RWPE2 (cell line): Measurements from ENCODE around the gene ABCF1.
A peak's percentile ranks its signal among the peaks of the same experiment; 100 is the strongest.

Experiments used
- ATAC-seq: fragments of 200-7000 bp; cut with Tn5 transposase; 3 replicates; pipeline ENCODE4 v1.9.1; 2021; ENCODE audit warnings: low read depth
- DNase-seq: peaks from one replicate; pipeline ENCODE4 v3.0.0-alpha.2; 2020; ENCODE audit warnings: low spot score
- H3K27ac ChIP-seq: fragments of 450-650 bp; 2 replicates; pipeline ENCODE4 v1.5.1; 2017; ENCODE audit warnings: mild to moderate bottlenecking; ENCODE audit not compliant: poor library complexity, severe bottlenecking
- H3K27me3 ChIP-seq: fragments of 250-450 bp; sonication (Bioruptor Pico); 2 replicates; pipeline ENCODE4 v1.5.1; 2021; ENCODE audit warnings: mild to moderate bottlenecking, moderate library complexity; ENCODE audit not compliant: insufficient read depth, poor library complexity, severe bottlenecking
- H3K36me3 ChIP-seq: fragments of 250-450 bp; sonication (Bioruptor Pico); 2 replicates; pipeline ENCODE4 v1.5.1; 2020; ENCODE audit warnings: low read depth, mild to moderate bottlenecking, moderate library complexity
- H3K4me1 ChIP-seq: fragments of 250-450 bp; sonication (Bioruptor Pico); 2 replicates; pipeline ENCODE4 v1.5.1; 2021; ENCODE audit warnings: mild to moderate bottlenecking, moderate library complexity; ENCODE audit not compliant: insufficient read depth, poor library complexity, severe bottlenecking
- H3K4me3 ChIP-seq: fragments of 250-450 bp; sonication (Bioruptor Pico); 2 replicates; pipeline ENCODE4 v1.5.1; 2021; ENCODE audit warnings: mild to moderate bottlenecking, moderate library complexity; ENCODE audit not compliant: severe bottlenecking
- H3K9me3 ChIP-seq: fragments of 250-450 bp; sonication (Bioruptor Pico); 2 replicates; pipeline ENCODE4 v1.5.1; 2021; ENCODE audit warnings: mild to moderate bottlenecking, moderate library complexity; ENCODE audit not compliant: severe bottlenecking
- CTCF ChIP-seq: fragments of 450-650 bp; IDR thresholded peaks from one replicate; pipeline ENCODE4 v1.5.1; 2017; ENCODE audit warnings: mild to moderate bottlenecking, moderate library complexity; ENCODE audit not compliant: poor library complexity, severe bottlenecking

Gene ABCF1

DNA sequence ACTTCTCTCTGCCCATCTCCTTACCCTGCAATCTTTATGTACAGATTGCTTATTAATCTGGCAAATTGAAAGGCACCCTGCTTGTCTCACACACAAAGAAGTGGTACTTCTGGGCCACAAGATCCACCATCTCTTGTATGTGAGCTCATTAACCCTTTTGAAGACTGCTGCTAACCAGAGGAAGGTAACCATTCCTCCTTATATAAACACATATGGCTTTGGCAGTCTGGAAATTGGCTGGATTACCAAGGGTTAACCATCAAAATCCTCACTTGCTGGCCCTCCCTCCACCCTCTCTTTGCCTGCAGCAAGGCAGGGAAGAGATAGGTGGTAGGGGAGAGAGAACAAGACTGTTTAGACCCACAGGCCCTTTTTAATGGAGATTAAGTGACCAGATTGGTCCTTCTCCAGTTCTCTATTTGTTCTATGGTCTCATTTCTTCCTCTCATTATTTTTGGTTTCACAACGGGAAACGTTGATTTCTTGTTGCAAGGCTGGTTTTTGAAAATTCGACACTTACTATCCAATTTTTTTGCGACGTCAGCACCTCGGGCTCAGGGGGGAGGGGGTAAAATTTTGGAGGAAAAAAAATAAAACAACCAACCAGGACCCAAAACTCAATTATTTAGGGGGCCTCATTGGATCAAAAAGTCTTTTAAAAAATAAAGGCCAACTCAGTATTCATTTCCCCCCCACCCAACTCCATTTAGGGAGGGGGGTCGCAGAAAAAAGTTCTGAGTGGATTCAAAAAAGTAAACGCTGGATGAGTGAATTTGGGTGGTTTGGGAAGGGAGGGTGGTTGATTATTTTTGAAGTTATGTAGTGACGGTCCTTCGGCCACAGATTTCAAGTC is 44.9 kb downstream of the ABCF1 start:
- ATAC-seq (no peak), DNase-seq (no peak)
- Histone ChIP-seq H3K4me3 (peak overlapping the region; percentile 58), H3K9me3 (no peaks in the 10 kb centered on the region), H3K36me3 (peaks cover 47% of the 10 kb centered on the region), H3K4me1 (peaks cover 15% of the 10 kb centered on the region), H3K27me3 (no peaks in the 10 kb centered on the region), H3K27ac (peak overlapping the region; percentile 82)
- no peak for TF ChIP-seq CTCF

DNA sequence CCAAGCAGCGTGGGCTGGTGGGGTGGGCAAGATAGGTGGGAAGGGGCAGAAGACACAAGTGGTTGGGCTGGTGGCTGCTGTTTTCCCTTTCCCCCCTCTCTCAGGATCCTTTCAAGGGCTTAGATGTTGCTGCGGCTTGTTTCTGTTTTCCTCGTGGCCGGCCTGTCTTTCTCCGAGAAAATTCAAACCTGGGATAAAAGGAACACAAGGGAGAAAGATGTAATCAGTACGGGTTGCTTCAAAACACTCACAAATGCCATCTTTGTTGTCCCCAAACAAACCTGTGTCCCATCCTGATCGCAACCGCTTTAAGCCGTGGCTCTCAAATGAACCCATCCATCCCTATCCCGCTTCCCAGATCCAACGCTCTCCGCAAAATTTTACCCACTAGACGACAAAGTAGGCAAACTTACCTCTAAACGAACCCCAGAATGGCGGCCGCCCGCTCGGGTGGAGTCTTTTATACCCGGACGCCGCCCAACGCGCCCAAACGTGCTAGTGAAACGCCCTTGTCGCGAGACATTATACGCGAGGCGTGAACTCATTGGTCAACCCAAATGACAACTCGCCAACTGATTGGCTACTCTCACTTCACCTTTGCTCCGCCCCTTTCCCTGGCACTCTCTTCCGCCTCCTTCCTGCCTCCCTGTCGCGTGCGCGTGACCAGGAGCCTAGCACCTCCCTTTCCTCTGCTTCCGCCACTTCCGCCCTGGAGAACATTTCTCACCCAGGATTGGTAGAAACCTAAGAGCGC is 45.7 kb downstream of the ABCF1 start, which contains the start of gene PPP1R10:
PPP1R10 (minus strand) TSS at position 433 of the 754 bp plus-strand sequence. CDS start 7,299 bp downstream, outside the sequence.
- ATAC-seq (peak; percentile 71), DNase-seq (peak; percentile 99)
- Histone ChIP-seq H3K36me3 (peaks cover 55% of the 10 kb centered on the region), H3K4me3 (peak within 1 kb of the TSS; percentile 58), H3K9me3 (no peaks in the 10 kb centered on the region), H3K27me3 (no peaks in the 10 kb centered on the region), H3K4me1 (peaks cover 15% of the 10 kb centered on the region), H3K27ac (peak within 1 kb of the TSS; percentile 82)
- no peak for TF ChIP-seq CTCF

GRCh38 chr6:30617565-30618269 is 46.5 kb downstream of the ABCF1 start, which contains the start of gene MRPS18B:
MRPS18B (plus strand) TSS chr6:30617840; CDS start chr6:30617866, 26 bp downstream.
- ATAC-seq (peak; percentile 74), DNase-seq (peak; percentile 97)
- Histone ChIP-seq H3K27ac (peak within 1 kb of the TSS; percentile 82), H3K9me3 (no peaks in the 10 kb centered on the region), H3K36me3 (peaks cover 60% of the 10 kb centered on the region), H3K4me1 (peaks cover 15% of the 10 kb centered on the region), H3K4me3 (peak within 1 kb of the TSS; percentile 58), H3K27me3 (no peaks in the 10 kb centered on the region)
- no peak for TF ChIP-seq CTCF

DNA sequence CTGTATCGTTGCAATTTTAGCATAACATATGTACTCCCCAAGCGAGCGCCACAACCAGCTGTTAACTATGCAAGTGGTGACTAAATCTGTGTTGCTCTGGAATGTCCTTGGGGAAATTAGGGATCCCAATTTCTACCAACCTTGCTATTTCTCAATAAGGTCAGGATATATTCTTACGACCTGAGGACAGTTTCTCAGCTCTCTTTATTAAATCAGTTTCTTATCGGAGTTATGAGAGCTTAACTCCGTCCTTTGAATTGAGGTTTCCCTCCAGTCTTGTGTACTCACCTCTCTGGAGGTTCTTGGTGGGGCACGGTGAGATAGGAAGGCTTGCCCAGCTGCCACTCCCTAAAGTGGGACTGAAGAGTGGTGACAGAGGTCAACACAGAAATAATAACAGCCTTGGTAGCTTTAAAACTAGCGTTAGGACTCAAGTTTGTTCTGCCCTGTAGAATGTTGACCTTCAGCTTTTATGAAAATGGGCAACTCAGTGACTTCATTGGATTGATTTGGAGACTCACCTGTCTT is 47.1 kb downstream of the ABCF1 start:
- H3K4me1 ChIP-seq, result peaks cover 14% of the 10 kb centered on the region
- H3K36me3 ChIP-seq, result peaks cover 67% of the 10 kb centered on the region
- DNase-seq (no peak), ATAC-seq (no peak)
- H3K4me3 ChIP-seq, result peak overlapping the region; percentile 58
- TF ChIP-seq CTCF, result no peak
- peak overlapping the region; percentile 82 for H3K27ac ChIP-seq
- H3K9me3 ChIP-seq, result no peaks in the 10 kb centered on the region
- no peaks in the 10 kb centered on the region for H3K27me3 ChIP-seq
